Peyer's patch (tissue), 4 donors: Measurements from ENCODE around the gene CASQ2. TPM values are rescaled to one million over a fixed set of nuclear protein-coding genes. Genes with fewer than 3 reads are reported as not detected.
"Not testable (repeated sequence)": the region's sequence is repeated elsewhere in the genome, so short reads cannot be mapped to it uniquely, and the experiment has no call there.

Source experiments
- DNase-seq, 3 donors: peaks; one replicate each; pipeline ENCODE4 v3.0.0-alpha.2; 2017 to 2019
- H3K27ac ChIP-seq, 4 donors: fragments of 200-600 bp; sonication (generic); one replicate each; pipeline ENCODE4 v1.5.1; 2016 to 2019
- H3K27me3 ChIP-seq, 2 donors: fragments of 200-600 bp; sonication (generic); one replicate each; pipeline ENCODE4 v1.5.1; 2019
- H3K36me3 ChIP-seq, 3 donors: fragments of 200-600 bp; sonication (generic); one replicate each; pipeline ENCODE4 v1.5.1; 2016 to 2019
- H3K4me1 ChIP-seq, 4 donors: fragments of 200-600 bp; sonication (generic); one replicate each; pipeline ENCODE4 v1.5.1; 2016 to 2019
- H3K4me3 ChIP-seq, 4 donors: fragments of 200-600 bp; sonication (generic); 1 replicate in 3 of 4; 2 replicates in 1 of 4; pipeline ENCODE4 v1.5.1; 2016 to 2019; ENCODE audit warnings: mild to moderate bottlenecking in 1 of 4
- H3K9me3 ChIP-seq, 4 donors: fragments of 200-600 bp; sonication (generic); one replicate each; pipeline ENCODE4 v1.5.1; 2016 to 2019; ENCODE audit warnings: mild to moderate bottlenecking in 1 of 4
- POLR2A ChIP-seq, 2 donors: fragments of 450-650 bp; IDR thresholded peaks; one replicate each; pipeline ENCODE4 v1.5.1; 2017; ENCODE audit warnings: antibody characterized with exemption in 2 of 2, mild to moderate bottlenecking in 2 of 2, moderate library complexity in 2 of 2
- total RNA-seq, 4 donors: library from RNA; depleted of rRNA; stranded (reverse); fragments of >200 nt; gene quantifications; one replicate each; pipeline ENCODE4 v1.1.0, GENCODE V29; 2016
- TF ChIP-seq, protein P1 (sequence below), 6 experiments: fragments of 450-650 bp in 4 of 6; fragments of 200-600 bp in 2 of 6; sonication (generic) in 1 of 6; IDR thresholded peaks; one replicate each; pipeline ENCODE4 v1.5.1; 2017 to 2019; ENCODE audit warnings: antibody characterized with exemption in 6 of 6, mild to moderate bottlenecking in 3 of 6, moderate library complexity in 1 of 6

CASQ2 gene
- total RNA-seq, 4 donors from 2014 or later, result 0.53 to 1.5 (median 0.68) TPM

DNA sequence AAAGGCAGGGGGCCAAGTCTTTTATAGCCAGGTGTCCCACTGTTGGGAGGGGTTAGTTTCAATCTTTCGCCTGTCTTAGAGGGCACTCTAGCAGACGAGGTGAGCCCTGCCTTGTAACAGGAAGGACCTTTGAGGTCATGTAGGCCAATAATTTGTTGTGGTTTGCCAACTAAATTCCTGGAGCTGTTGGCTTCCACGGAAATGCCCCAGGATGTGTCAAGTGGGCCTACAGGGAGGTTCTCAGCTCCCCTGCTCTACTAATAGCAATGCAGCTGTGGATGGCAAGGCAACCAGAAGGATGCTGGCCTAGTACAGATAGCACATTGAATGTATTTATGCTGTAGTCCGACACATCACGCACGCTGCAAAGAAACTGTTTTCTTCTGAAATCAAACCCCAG is 22.3 kb upstream of the CASQ2 start:
- TF ChIP-seq, protein P1, sequence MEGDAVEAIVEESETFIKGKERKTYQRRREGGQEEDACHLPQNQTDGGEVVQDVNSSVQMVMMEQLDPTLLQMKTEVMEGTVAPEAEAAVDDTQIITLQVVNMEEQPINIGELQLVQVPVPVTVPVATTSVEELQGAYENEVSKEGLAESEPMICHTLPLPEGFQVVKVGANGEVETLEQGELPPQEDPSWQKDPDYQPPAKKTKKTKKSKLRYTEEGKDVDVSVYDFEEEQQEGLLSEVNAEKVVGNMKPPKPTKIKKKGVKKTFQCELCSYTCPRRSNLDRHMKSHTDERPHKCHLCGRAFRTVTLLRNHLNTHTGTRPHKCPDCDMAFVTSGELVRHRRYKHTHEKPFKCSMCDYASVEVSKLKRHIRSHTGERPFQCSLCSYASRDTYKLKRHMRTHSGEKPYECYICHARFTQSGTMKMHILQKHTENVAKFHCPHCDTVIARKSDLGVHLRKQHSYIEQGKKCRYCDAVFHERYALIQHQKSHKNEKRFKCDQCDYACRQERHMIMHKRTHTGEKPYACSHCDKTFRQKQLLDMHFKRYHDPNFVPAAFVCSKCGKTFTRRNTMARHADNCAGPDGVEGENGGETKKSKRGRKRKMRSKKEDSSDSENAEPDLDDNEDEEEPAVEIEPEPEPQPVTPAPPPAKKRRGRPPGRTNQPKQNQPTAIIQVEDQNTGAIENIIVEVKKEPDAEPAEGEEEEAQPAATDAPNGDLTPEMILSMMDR (IDR thresholded peaks at IDR 0.05), result no peak
- TF ChIP-seq POLR2A (IDR thresholded peaks at IDR 0.05), result no peak
- Histone ChIP-seq H3K36me3 (no peaks in the 10 kb centered on the region), H3K9me3 (no peaks in the 10 kb centered on the region), H3K27ac (no peak overlapping the region), H3K4me1 (no peaks in the 10 kb centered on the region), H3K4me3 (no peak overlapping the region), H3K27me3 (no peaks in the 10 kb centered on the region)
- no peak for DNase-seq

DNA sequence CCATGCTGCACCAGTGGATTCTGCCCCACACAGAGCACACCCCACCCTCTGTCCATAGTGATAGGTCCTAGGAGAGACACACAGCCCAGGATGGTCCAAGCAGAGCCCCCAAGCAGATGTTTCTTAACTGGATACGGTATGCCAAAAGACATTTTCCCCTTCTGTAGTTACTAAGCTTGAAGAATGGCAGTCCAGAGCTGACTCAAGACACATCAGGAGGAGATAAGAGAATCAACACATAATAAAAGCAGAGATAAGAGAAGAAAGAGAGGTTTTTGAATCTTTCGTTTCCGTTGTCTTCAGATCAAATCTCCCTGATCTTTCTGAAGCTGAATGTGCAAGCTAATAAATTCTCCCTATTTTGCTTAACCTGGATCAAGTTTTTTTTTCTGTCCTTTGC is 21.8 kb upstream of the CASQ2 start:
- no peaks in the 10 kb centered on the region for H3K9me3 ChIP-seq
- no peak overlapping the region for H3K4me3 ChIP-seq
- TF ChIP-seq POLR2A (IDR thresholded peaks at IDR 0.05), result no peak
- TF ChIP-seq, protein P1 (IDR thresholded peaks at IDR 0.05), result no peak
- no peak for DNase-seq
- H3K4me1 ChIP-seq, result no peaks in the 10 kb centered on the region
- H3K27ac ChIP-seq, result no peak overlapping the region
- no peaks in the 10 kb centered on the region for H3K36me3 ChIP-seq
- no peaks in the 10 kb centered on the region for H3K27me3 ChIP-seq

DNA sequence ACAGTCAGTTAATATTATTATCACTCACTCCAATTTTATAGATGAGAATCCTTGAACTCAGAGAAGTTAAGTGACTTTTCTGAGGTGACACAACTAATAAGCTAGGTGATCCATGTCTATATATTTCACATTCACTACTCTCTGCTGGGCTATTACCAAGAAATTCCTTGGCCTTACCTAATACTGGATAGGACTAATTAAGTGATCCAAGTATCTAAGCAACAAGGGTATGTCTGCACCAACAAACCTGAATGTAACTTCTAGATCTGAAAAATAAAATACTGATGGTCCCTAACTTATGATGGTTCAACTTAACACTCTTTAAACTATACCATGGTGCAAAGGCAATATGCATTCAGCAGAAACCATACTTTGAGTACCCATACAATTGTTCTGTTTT is 14.8 kb upstream of the CASQ2 start:
- H3K27me3 ChIP-seq, result no peaks in the 10 kb centered on the region
- no peak for TF ChIP-seq POLR2A (IDR thresholded peaks at IDR 0.05)
- TF ChIP-seq, protein P1 (IDR thresholded peaks at IDR 0.05), result no peak
- no peak for DNase-seq
- no peaks in the 10 kb centered on the region for H3K36me3 ChIP-seq
- H3K9me3 ChIP-seq, result no peaks in the 10 kb centered on the region
- no peak overlapping the region for H3K27ac ChIP-seq
- H3K4me1 ChIP-seq, result no peaks in the 10 kb centered on the region
- H3K4me3 ChIP-seq, result no peak overlapping the region

DNA sequence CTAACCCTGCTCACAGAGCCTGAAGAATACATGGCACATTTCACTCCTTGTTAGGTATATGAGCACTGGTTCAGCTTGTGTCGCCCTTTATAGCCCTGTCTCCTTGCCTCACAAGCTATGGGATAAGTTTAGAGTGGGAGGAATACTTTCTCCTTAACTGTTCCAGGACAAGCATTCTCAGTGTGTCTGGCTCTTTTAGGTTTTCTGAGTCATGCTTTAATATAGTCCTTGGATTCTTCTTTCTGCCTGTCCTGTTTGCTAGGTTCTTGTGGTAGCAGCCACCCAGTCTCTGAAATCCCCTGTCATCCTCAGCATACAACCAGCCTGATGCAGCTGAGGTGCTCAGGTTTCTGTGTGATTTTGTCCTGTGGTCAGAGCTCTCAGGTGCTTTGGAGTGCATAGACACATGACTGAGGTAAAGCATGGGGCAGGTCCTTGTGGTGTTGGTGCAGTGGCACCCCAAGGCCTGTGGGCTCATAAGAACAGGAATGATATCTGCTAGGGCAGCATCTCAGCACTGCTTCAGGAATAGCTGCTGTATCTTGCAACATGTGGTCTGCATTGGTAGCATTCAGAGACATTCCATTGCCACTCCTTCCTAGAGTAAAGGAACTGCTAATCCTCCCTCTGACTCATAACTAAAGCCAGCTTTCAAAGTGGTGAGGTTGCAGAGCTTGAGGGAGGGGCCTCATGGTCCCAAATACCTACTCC is 14.2 kb upstream of the CASQ2 start:
- Histone ChIP-seq H3K4me3 (no peak overlapping the region), H3K27ac (no peak overlapping the region), H3K36me3 (no peaks in the 10 kb centered on the region), H3K27me3 (no peaks in the 10 kb centered on the region), H3K4me1 (no peaks in the 10 kb centered on the region), H3K9me3 (no peaks in the 10 kb centered on the region)
- DNase-seq, result no peak
- no peak for TF ChIP-seq POLR2A (IDR thresholded peaks at IDR 0.05)
- TF ChIP-seq, protein P1 (IDR thresholded peaks at IDR 0.05), result no peak

DNA sequence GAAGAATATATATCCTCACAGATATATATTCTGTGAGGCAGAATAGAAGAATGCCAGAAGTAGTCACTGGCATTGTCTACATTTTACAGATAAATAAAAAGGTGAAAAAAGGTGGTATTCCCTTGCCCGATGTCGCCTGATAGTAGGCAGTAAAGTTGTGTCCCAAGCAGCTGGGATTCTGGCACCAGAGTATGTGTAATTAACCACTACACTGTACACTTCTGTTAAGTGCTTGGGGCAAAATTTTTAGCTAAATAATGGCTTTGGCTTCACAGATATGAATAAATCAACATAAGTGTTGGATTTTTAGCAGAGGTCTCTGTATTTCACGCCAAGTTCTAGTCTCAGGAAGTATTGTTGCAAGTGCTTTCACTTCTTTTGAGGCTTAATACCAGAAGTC is 13.3 kb upstream of the CASQ2 start:
- H3K27me3 ChIP-seq, result no peaks in the 10 kb centered on the region
- H3K27ac ChIP-seq, result no peak overlapping the region
- DNase-seq, result no peak
- H3K4me3 ChIP-seq, result no peak overlapping the region
- H3K36me3 ChIP-seq, result no peaks in the 10 kb centered on the region
- H3K4me1 ChIP-seq, result no peaks in the 10 kb centered on the region
- no peaks in the 10 kb centered on the region for H3K9me3 ChIP-seq
- TF ChIP-seq POLR2A (IDR thresholded peaks at IDR 0.05), result no peak
- TF ChIP-seq, protein P1 (IDR thresholded peaks at IDR 0.05), result no peak

DNA sequence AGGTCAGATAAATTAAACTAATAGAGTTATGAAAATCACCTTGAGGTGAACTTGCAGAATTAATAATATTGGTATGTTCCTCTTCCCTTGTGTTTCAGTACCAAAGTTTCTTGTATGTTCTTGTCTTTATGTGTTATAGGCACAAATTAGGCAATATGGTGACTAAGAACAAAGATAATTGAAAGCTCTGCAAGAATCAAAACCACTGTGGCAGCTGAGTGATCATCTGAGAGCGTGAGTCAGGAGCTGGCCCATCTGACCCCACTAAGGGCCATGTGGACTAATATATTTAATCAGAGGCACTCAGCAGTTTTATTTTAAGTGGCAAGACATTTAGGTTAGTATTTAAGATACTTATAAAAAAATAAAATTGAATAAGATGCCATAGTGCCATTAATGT is 12.8 kb upstream of the CASQ2 start:
- no peak for DNase-seq
- Histone ChIP-seq H3K27ac (no peak overlapping the region), H3K9me3 (no peaks in the 10 kb centered on the region), H3K27me3 (no peaks in the 10 kb centered on the region), H3K36me3 (no peaks in the 10 kb centered on the region), H3K4me3 (no peak overlapping the region), H3K4me1 (no peaks in the 10 kb centered on the region)
- TF ChIP-seq, protein P1 (IDR thresholded peaks at IDR 0.05), result no peak
- no peak for TF ChIP-seq POLR2A (IDR thresholded peaks at IDR 0.05)

DNA sequence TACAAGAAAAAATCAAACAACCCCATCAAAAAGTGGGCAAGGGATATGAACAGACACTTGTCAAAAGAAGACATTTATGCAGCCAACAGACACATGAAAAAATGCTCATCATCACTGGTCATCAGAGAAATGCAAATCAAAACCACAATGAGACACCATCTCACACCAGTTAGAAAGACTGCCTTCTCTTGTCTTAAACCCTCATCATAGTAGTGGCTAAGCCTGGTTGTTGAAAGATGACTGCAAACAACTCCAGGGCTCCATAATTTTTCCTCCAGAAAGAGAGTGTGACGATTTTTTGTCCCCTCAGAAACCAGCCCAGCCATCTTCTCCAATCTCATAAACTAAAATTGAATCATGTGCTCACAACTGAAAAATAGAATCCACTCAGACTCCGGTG is 12.1 kb upstream of the CASQ2 start:
- DNase-seq, H3K36me3 ChIP-seq, H3K4me1 ChIP-seq, H3K27me3 ChIP-seq, H3K9me3 ChIP-seq, H3K27ac ChIP-seq, H3K4me3 ChIP-seq: not testable (repeated sequence)

DNA sequence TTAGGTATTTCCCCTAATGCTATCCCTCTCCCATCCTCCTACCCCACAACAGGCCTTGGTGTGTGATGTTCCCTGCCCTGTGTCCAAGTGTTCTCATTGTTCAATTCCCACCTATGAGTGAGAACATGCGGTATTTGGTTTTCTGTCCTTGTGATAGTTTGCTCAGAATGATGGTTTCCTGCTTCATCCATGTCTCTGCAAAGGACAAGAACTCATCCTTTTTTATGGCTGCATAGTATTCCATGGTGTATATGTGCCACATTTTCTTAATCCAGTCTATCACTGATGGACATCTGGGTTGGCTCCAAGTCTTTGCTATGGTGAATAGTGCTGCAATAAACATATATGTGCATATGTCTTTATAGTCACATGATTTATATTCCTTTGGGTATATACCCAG is 10.6 kb upstream of the CASQ2 start:
- not testable (repeated sequence) for H3K9me3 ChIP-seq, DNase-seq, H3K27ac ChIP-seq, H3K4me1 ChIP-seq, H3K27me3 ChIP-seq, H3K4me3 ChIP-seq, H3K36me3 ChIP-seq
